Liver (tissue), 9 donors: ENCODE measurements around the gene LOXL4. TPM values are rescaled to one million over a fixed set of nuclear protein-coding genes. Genes with fewer than 3 reads are reported as not detected.

ENCODE experiments used
- DNase-seq: peaks from one replicate; pipeline ENCODE4 v3.0.0-alpha.2; 2017; ENCODE audit warnings: low spot score
- H3K27ac ChIP-seq, 2 donors: one replicate each; pipeline ENCODE4 v1.7.0; 2013; ENCODE audit warnings: inconsistent platforms in 2 of 2, low read length in 2 of 2, control low read depth in 1 of 2, low read depth in 1 of 2, mild to moderate bottlenecking in 1 of 2
- H3K27me3 ChIP-seq, 4 donors: one replicate each; pipeline versions ENCODE4 v1.6.1 to v1.7.0; 2013; ENCODE audit warnings: low read length in 3 of 4, inconsistent platforms in 1 of 4, mild to moderate bottlenecking in 1 of 4, moderate library complexity in 1 of 4; ENCODE audit not compliant: control insufficient read depth in 4 of 4, insufficient read depth in 4 of 4
- H3K36me3 ChIP-seq, 4 donors: one replicate each; pipeline versions ENCODE4 v1.6.1 to v1.7.0; 2013; ENCODE audit warnings: low read length in 3 of 4, mild to moderate bottlenecking in 3 of 4, low read depth in 1 of 4, moderate library complexity in 1 of 4; ENCODE audit not compliant: control insufficient read depth in 4 of 4, insufficient read depth in 3 of 4
- H3K4me1 ChIP-seq, 4 donors: one replicate each; pipeline versions ENCODE4 v1.6.1 to v1.7.0; 2013; ENCODE audit warnings: low read length in 3 of 4, mild to moderate bottlenecking in 3 of 4, moderate library complexity in 1 of 4; ENCODE audit not compliant: control insufficient read depth in 4 of 4, insufficient read depth in 4 of 4
- H3K4me3 ChIP-seq, 3 donors: one replicate each; pipeline versions ENCODE4 v1.6.1 to v1.7.0; 2013; ENCODE audit warnings: low read length in 3 of 3, control low read depth in 1 of 3, low read depth in 1 of 3, mild to moderate bottlenecking in 1 of 3
- H3K9ac ChIP-seq, 2 donors: one replicate each; pipeline ENCODE4 v1.7.0; 2013; ENCODE audit warnings: low read length in 2 of 2, mild to moderate bottlenecking in 2 of 2, moderate library complexity in 2 of 2, control low read depth in 1 of 2, low read depth in 1 of 2
- H3K9me3 ChIP-seq, 4 donors: one replicate each; pipeline versions ENCODE4 v1.6.1 to v1.7.0; 2013; ENCODE audit warnings: low read length in 3 of 4; ENCODE audit not compliant: control insufficient read depth in 4 of 4
- CTCF ChIP-seq: fragments of 150-350 bp; IDR thresholded peaks from 2 replicates; pipeline ENCODE4 v1.5.1; 2017; ENCODE audit warnings: improper control_type of control experiment, low read depth, low read length; ENCODE audit not compliant: missing input control
- EGR1 ChIP-seq, 2 donors: IDR thresholded peaks; 2 replicates each; pipeline ENCODE4 v1.6.1; 2016 to 2018; ENCODE audit warnings: antibody characterized with exemption in 2 of 2, low read depth in 2 of 2
- FOXA1 ChIP-seq: IDR thresholded peaks from 2 replicates; pipeline ENCODE4 v1.6.1; 2016; ENCODE audit warnings: antibody characterized with exemption
- FOXA2 ChIP-seq: IDR thresholded peaks from 2 replicates; pipeline ENCODE4 v1.6.1; 2016; ENCODE audit warnings: antibody characterized with exemption
- GABPA ChIP-seq, 2 donors: IDR thresholded peaks in 1 of 2; conservative IDR thresholded peaks in 1 of 2; 2 replicates each; pipeline ENCODE4 v1.6.1; 2016; ENCODE audit warnings: antibody characterized with exemption in 2 of 2, mild to moderate bottlenecking in 1 of 2, moderate library complexity in 1 of 2
- HNF4G ChIP-seq: IDR thresholded peaks from 2 replicates; pipeline ENCODE4 v1.6.1; 2016; ENCODE audit warnings: antibody characterized with exemption
- JUND ChIP-seq, 2 donors: IDR thresholded peaks; 2 replicates each; pipeline ENCODE4 v1.6.1; 2016; ENCODE audit warnings: antibody characterized with exemption in 2 of 2
- MAX ChIP-seq: IDR thresholded peaks from 2 replicates; pipeline ENCODE4 v1.6.1; 2016; ENCODE audit warnings: antibody characterized with exemption
- NR2F2 ChIP-seq: IDR thresholded peaks from 2 replicates; pipeline ENCODE4 v1.6.1; 2016; ENCODE audit warnings: antibody characterized with exemption
- REST ChIP-seq: IDR thresholded peaks from 2 replicates; pipeline ENCODE4 v1.6.1; 2016; ENCODE audit warnings: antibody characterized with exemption, mild to moderate bottlenecking
- RXRA ChIP-seq, 2 donors: IDR thresholded peaks; 2 replicates each; pipeline ENCODE4 v1.6.1; 2017 to 2018; ENCODE audit warnings: antibody characterized with exemption in 2 of 2, mild to moderate bottlenecking in 1 of 2
- SP1 ChIP-seq: IDR thresholded peaks from 2 replicates; pipeline ENCODE4 v1.6.1; 2018; ENCODE audit warnings: antibody characterized with exemption, mild to moderate bottlenecking
- TAF1 ChIP-seq: conservative IDR thresholded peaks from 2 replicates; pipeline ENCODE4 v1.6.1; 2016; ENCODE audit warnings: antibody characterized with exemption, mild to moderate bottlenecking
- YY1 ChIP-seq: IDR thresholded peaks from 2 replicates; pipeline ENCODE4 v1.6.1; 2016; ENCODE audit warnings: antibody characterized with exemption, mild to moderate bottlenecking
- ZBTB33 ChIP-seq: IDR thresholded peaks from 2 replicates; pipeline ENCODE4 v1.6.1; 2016; ENCODE audit warnings: antibody characterized with exemption
- whole genome bisulfite sequencing: extraction: QIAGEN DNeasy Blood & Tissue Kit; methylation state at CpG from one replicate; pipeline ENCODE4 v1.1.7; 2013; 5-methylcytosine and 5-hydroxymethylcytosine counted together
- polyA plus RNA-seq, 2 donors: library from polyadenylated mRNA; stranded (reverse) in 1 of 2; unstranded in 1 of 2; fragments of 200-250 nt in 1 of 2; fragments of >200 nt in 1 of 2; fragmentation: Nextera tagmentation in 1 of 2; extraction: Ambion mirVana in 1 of 2; gene quantifications; one replicate each; pipeline versions ENCODE4 v1.2.1 to v1.2.3, GENCODE V29; 2013 to 2015
- total RNA-seq, 2 donors: library from RNA; depleted of rRNA; stranded (reverse); fragments of >200 nt; gene quantifications; one replicate each; pipeline ENCODE4 v1.2.3, GENCODE V29; 2014
- donor health status: healthy.
- donor health status: healthy.
- donor health status: healthy.
- donor health status: healthy.
- donor health status: healthy.

LOXL4 gene
- total and polyA plus RNA-seq, 4 donors = 0.38 to 18.5 (median 1.0) TPM

- H3K27me3 ChIP-seq = peaks cover 0 to 2% (median 0%) of the 10 kb centered on the region in 4 donors
Observed at GRCh38 chr10:98307916-98308541, 40.0 kb upstream of the LOXL4 start.

GRCh38 chr10:98306501-98306900 lies 38.5 kb upstream of the LOXL4 start:
- Histone ChIP-seq H3K9me3 (no peaks in the 10 kb centered on the region), H3K36me3 (no peaks in the 10 kb centered on the region), H3K4me3 (no peak overlapping the region), H3K9ac (no peak overlapping the region), H3K27ac (no peak overlapping the region), H3K4me1 (peaks cover 0 to 3% (median 0%) of the 10 kb centered on the region in 4 donors), H3K27me3 (peaks cover 0 to 2% (median 0%) of the 10 kb centered on the region in 4 donors)
- no peak for DNase-seq
- TF ChIP-seq REST (no peak), YY1 (no peak), HNF4G (no peak), FOXA1 (no peak)
- 77% methylated on average over 4 of the region's 4 CpGs for whole genome bisulfite sequencing

More at GRCh38 chr10:98307916-98308541, 40.0 kb upstream of the LOXL4 start:
- Histone ChIP-seq H3K4me1 (peaks cover 0 to 3% (median 0%) of the 10 kb centered on the region in 4 donors), H3K36me3 (no peaks in the 10 kb centered on the region), H3K4me3 (no peak overlapping the region), H3K9ac (no peak overlapping the region), H3K9me3 (no peaks in the 10 kb centered on the region), H3K27ac (no peak overlapping the region)
- 81% methylated on average over 11 of the region's 11 CpGs for WGBS
- DNase-seq = no peak
- TF ChIP-seq JUND (IDR thresholded peaks at IDR 0.05) (no peak), EGR1 (IDR thresholded peaks at IDR 0.05; ENCODE audit: low read depth in 2 of 2) (no peak)

GRCh38 chr10:98303569-98303968 lies 35.6 kb upstream of the LOXL4 start:
- H3K4me1 ChIP-seq = no peaks in the 10 kb centered on the region
- no peak overlapping the region for H3K9ac ChIP-seq
- H3K27me3 ChIP-seq = peaks cover 0 to 2% (median under 1%) of the 10 kb centered on the region in 4 donors
- no peak for TF ChIP-seq RXRA (IDR thresholded peaks at IDR 0.05)
- TF ChIP-seq YY1 = no peak
- no peak for TF ChIP-seq REST
- TF ChIP-seq EGR1 (IDR thresholded peaks at IDR 0.05; ENCODE audit: low read depth in 2 of 2) = no peak
- no peak for TF ChIP-seq FOXA1
- TF ChIP-seq JUND (IDR thresholded peaks at IDR 0.05) = no peak
- no peak for TF ChIP-seq SP1
- TF ChIP-seq CTCF = no peak
- TF ChIP-seq NR2F2 = no peak
- TF ChIP-seq TAF1 = no peak
- TF ChIP-seq MAX = no peak
- no peak for TF ChIP-seq GABPA (IDR thresholded peaks at IDR 0.05 in 1 of 2, conservative IDR thresholded peaks at IDR 0.05 in 1 of 2)
- no peak for TF ChIP-seq ZBTB33
- no peak for TF ChIP-seq FOXA2
- no peak overlapping the region for H3K4me3 ChIP-seq
- H3K27ac ChIP-seq = no peak overlapping the region
- H3K36me3 ChIP-seq = no peaks in the 10 kb centered on the region
- no peak for DNase-seq
- no peaks in the 10 kb centered on the region for H3K9me3 ChIP-seq
